HG03025 (cell line): Measurements from ENCODE around the gene PBX1.

Experiments used
- ATAC-seq: cut with Tn5 transposase; IDR thresholded peaks from one replicate; pipeline ENCODE4 v1.9.1; 2021; ENCODE audit warnings: mild to moderate bottlenecking, moderate library complexity; ENCODE audit not compliant: unreplicated experiment, low FRiP score

Gene PBX1

DNA sequence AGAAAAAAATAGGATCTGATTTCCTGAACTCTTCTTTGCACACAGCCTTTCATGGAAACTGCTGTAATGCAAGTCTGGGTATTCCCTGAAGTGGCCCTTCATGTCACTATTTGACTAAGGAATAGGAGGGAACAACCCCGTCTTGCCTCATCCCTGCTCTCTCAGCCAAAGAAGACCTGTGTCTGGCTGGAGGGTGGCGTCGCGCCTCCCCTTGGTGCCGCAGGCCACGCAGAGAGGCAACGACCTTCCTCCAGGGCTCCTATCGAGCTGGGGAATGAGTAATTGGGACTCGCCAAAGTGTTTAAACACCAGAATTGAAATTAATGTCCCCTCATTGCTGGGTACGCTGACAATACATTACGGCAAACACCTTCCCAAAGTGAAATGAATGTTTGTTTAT, 129.8 kb downstream of the PBX1 start:
- no peak for ATAC-seq

DNA sequence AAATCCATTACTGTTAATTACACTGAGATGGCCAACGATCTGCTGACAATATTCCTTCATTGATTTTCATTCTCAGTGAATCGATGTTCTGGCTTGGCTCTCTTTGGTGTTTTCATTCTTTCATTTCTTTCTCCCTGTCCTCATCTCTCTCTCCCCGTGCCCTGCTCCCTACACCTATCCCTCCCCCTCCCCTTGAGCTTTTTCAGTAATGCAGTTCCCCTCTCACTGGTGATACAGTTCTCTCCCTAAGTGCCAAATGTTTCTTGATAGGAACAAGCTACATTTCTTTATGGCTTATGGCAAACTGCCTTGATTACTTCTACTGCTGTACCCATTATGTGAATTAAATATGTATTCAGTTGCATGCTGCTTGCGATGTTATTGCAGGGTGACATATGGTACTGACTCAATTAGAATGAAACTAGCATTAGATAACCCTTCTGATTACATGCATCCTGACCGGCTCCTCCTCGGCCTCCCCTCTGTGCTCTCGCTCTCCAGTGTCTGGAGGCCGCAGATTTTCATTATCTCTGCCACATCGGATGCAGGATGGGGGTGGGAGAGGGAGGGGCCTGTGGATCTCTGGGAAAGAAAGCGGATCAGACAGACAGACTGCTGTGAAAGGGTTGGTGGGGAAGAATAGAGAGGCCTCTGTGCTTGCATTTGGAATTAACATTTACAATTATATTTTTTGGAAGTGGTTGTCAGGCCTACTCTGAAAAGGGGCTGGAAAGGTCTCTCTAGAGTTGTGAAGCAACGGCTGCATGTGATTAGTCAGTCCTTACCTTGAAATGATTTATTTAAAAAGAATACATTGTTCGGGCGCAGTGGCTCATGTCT, 130.9 kb downstream of the PBX1 start:
- ATAC-seq = no peak

GRCh38 chr1:164692420-164692819, 133.4 kb downstream of the PBX1 start:
- ATAC-seq = no peak

DNA sequence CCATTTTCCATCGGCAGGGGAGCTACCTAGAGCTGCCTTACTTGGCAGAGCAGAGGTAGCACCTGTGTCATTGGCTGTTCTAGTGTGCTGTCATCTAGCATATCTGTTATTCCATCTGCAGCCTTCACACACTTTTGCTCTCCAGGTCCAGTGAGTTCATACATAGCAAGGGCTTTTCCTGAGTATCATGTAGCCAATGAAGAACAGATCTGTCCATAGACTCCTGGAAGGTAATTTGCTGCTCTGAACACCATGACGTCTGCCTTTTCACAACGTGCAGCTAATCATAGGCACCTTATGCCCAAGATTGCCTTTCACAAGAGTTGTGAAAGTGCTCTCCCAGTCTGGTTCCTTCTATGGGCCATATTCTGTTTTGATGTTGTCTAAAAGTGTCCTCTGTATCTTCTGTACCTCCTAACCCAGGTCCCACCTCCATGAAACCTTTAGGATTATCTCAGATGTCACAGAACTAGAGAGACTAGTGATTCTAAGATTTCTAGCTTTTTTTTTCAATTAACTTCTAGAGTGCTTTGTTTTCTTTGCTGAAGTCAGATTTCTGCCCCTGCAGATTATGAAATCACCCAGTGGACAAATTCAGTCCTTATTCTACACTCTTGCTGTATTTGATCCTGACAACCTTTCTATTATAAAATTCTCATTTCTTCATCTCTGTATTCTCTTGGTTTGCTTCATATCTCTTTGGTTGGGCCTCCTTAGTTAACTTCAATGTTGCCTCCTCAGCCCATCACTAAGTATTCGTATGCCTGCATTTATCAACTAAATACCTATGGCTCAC, 134.8 kb downstream of the PBX1 start:
- ATAC-seq = no peak

DNA sequence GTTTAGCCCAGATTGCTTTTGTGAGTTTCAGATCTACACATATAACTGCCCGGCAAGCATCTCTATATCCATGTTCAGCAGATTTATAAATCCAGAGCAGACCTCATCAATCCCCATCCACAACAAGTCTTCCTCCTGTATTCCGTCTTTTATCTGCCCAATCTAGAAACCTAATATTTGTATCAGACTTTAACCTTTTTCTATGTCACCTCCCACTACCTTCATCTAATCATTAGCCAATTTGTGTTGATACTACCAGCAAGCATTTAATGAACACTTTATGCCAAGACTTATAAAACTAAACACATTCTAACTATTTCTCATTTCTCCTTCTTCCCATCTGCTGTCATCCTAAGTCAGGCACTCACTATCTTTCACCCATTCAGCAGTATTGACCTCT, 135.5 kb downstream of the PBX1 start:
- no peak for ATAC-seq

GRCh38 chr1:164695956-164696665, 137.1 kb downstream of the PBX1 start:
- ATAC-seq = no peak

GRCh38 chr1:164699815-164700491, 141.0 kb downstream of the PBX1 start:
- no peak for ATAC-seq

GRCh38 chr1:164700683-164701082, 141.7 kb downstream of the PBX1 start:
- no peak for ATAC-seq

- ATAC-seq = no peak
Measured at GRCh38 chr1:164701189-164701761, 142.3 kb downstream of the PBX1 start.

DNA sequence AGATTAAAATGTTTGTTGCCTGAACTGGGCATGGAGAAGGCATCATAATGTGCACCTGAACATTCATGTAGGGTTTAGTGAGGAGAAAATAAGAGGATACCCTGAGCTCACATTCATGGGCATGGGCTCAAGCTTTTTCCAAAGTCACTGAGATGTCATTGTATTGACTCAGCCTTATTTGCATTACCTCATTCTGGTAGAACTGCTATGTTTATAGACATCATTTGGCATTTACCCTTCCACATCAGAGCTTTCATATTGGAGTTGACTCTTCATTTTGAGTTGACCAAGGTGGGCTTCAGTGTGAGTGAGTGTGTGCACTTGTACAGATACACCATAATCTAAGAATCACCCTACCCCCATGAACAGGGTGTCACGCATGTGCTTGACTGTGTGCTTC, 143.2 kb downstream of the PBX1 start:
- no peak for ATAC-seq

DNA sequence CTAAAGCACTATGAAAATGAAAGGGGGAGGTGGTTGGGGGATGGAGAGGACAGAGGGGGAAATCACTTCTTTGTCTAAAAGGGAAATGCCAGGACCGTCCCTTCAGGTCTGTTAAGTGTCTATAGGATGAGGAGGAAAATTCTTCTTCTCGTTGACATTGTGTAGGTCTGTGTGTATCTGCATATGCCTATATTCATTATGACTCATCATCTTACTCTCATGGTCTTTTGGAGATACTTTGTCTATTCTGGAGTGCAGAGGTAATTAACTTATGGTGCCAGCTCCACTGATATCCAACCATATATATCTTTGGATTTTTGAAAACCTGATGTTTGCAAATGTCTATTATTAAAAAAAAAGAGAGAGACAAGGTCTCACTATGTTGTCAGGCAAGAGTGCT, 143.7 kb downstream of the PBX1 start:
- ATAC-seq = no peak

GRCh38 chr1:164703463-164703862, 144.5 kb downstream of the PBX1 start:
- no peak for ATAC-seq

GRCh38 chr1:164703960-164704411, 145.0 kb downstream of the PBX1 start:
- no peak for ATAC-seq

DNA sequence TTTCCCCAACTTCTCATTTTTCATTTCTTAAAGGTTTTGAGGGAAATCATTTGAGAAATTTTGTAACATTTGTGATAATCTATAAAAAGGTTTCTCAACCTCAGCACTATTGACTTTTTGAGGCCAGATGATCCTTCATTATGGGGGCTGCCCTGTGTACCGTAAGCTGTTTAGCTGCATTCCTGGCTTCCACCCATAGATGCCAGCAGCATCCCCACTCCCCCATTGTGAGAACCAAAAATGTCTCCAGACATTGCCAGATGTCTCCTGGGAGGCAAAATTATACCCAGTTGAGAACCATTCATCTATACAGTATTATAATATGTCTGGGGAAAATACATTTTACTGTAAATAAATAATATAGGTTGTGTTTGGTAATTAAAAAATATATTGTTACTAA, 146.0 kb downstream of the PBX1 start:
- no peak for ATAC-seq

- no peak for ATAC-seq
Measured at GRCh38 chr1:164706606-164706987, 147.6 kb downstream of the PBX1 start.

DNA sequence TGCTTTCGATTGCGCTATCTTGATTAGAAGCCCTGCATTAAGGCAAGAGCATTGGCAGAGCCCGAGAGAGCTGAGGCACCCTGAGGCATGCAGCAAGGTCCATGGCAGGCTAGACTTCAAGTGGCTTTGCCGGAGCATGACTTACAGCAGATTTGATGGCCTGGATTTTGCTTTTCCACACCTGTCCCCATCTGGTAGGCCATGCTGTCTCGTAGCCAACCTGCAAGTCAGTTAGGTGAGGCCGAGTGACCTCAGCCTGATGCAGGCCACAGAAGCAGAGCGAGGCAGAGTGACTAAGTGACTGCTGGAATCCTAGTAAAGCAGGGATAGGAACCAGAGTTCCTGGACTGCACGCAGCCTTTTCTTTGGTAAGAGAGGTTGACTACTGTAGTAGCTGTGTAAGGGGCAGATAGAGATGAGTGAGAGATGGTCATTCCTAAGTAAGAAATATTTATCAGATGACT, 148.9 kb downstream of the PBX1 start:
- ATAC-seq = no peak

DNA sequence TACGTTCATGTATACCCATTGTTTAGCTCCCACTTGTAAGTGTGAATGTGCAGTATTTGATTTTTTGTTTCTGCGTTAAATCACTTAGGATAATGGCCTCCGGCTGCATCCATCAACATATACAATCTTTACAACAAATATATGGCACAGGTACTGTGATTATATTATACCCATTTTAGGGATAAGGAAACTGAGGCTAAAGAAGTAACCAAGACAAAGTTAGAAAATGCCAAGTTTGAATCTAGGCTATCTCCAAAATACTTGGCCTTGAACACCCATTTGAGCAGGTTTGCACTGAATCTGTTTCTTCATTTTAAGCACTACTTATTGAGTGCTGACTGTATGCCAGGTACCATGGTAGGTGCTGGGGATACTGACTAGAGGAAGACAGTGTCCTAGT, 149.6 kb downstream of the PBX1 start:
- ATAC-seq = no peak

- no peak for ATAC-seq
Measured at GRCh38 chr1:164709126-164709525, 150.1 kb downstream of the PBX1 start.

DNA sequence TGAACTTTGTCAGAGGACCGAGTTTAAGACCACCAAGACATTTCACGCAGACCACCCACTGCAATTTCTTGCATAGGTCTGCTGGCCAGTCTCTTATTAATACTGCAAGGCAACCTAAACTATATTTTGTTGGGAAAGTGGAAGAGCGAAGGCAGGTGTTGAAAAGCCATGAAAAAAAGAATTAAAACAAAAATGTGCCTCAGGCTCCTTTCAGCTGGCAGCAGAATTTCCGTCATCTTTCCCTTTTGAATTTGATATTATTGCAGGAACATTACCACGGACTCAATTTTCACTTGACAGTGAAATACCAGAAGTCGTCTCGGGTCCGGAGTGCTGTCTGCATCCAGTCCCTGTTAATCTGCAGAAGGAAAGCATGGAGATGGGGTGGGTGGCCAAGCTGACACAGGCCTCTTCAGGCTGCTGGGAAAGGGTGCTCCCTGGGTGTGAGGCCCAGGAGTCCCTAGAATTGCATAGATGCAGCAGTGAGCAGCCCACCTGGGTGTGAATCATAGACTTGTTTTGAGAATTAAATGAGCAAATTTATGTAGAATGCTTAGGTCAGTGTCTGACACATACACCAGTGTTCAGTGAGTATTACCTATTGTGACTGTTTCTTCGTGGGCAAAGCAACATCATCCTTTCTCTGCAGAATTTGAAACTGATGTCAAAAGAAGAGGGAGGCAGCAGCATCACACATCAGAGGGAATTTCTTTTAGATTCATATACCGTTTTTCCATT, 150.7 kb downstream of the PBX1 start:
- ATAC-seq = no peak
